ENCODE data around the gene FAXDC2. TPM values are rescaled to one million over a fixed set of nuclear protein-coding genes. Genes with fewer than 3 reads are reported as not detected.

The FAXDC2 gene
- total and polyA plus RNA-seq, 2 of the 13 experiments (the other 11 are each of a cell fraction or from before 2014, with no cell fraction given): 4.7 to 58.8 TPM

GRCh38 chr5:154850255-154851062, at the start of gene FAXDC2 (continued):
- TF ChIP-seq AHDC1 (CRISPR knock-in tag; IDR thresholded peaks at IDR 0.05; ENCODE audit: borderline replicate concordance): 0 out of 2 replicates have a peak, but pooled peaks have one; percentile 34
- TF ChIP-seq TCF7 (IDR thresholded peaks at IDR 0.05; ENCODE audit: low read depth): no peak
- no peak for TF ChIP-seq CHCHD3 (CRISPR knock-in tag; IDR thresholded peaks at IDR 0.05)
- TF ChIP-seq MIXL1 (CRISPR knock-in tag; IDR thresholded peaks at IDR 0.05): 0 out of 2 replicates have a peak, but pooled peaks have one; percentile 46
- no peak for TF ChIP-seq PBX3 (CRISPR knock-in tag; IDR thresholded peaks at IDR 0.05; ENCODE audit: borderline replicate concordance)
- TF ChIP-seq MNT (IDR thresholded peaks at IDR 0.05): no peak
- TF ChIP-seq SMAD3 (CRISPR knock-in tag; IDR thresholded peaks at IDR 0.05): no peak
- TF ChIP-seq ZNF619 (CRISPR knock-in tag; IDR thresholded peaks at IDR 0.05): peak; percentile 83; the same call in 1 of the 2 replicates
- TF ChIP-seq, protein P1, sequence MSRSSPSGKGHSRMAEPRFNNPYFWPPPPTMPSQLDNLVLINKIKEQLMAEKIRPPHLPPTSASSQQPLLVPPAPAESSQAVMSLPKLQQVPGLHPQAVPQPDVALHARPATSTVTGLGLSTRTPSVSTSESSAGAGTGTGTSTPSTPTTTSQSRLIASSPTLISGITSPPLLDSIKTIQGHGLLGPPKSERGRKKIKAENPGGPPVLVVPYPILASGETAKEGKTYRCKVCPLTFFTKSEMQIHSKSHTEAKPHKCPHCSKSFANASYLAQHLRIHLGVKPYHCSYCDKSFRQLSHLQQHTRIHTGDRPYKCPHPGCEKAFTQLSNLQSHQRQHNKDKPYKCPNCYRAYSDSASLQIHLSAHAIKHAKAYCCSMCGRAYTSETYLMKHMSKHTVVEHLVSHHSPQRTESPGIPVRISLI (CRISPR knock-in tag; IDR thresholded peaks at IDR 0.05; ENCODE audit: borderline replicate concordance): peak; percentile 77; the same call in 1 of the 2 replicates
- TF ChIP-seq CERS6 (CRISPR knock-in tag; IDR thresholded peaks at IDR 0.05): no peak
- no peak for TF ChIP-seq ZNF232 (CRISPR knock-in tag; IDR thresholded peaks at IDR 0.05; ENCODE audit: borderline replicate concordance)

All from HepG2 (cell line).